ENCODE data around the gene AICDA.

- no peak for TF ChIP-seq ZBTB38 (CRISPR knock-in tag; IDR thresholded peaks at IDR 0.05)
- TF ChIP-seq ZNF639 (CRISPR knock-in tag; conservative IDR thresholded peaks at IDR 0.05) = no peak
- no peak for TF ChIP-seq ZBTB49 (CRISPR knock-in tag; IDR thresholded peaks at IDR 0.05; ENCODE audit: borderline replicate concordance)
- no peak for TF ChIP-seq EP300 (IDR thresholded peaks at IDR 0.05; ENCODE audit: low read depth in 2 of 2, low read length in 2 of 2)
- TF ChIP-seq EP300 (CRISPR knock-in tag; IDR thresholded peaks at IDR 0.05; ENCODE audit: borderline replicate concordance) = no peak
- no peak for TF ChIP-seq HOXA3 (CRISPR knock-in tag; IDR thresholded peaks at IDR 0.05)
- TF ChIP-seq GTF2F1 (IDR thresholded peaks at IDR 0.05; ENCODE audit: low read length) = no peak
- no peak for TF ChIP-seq CTCF (CRISPR knock-in tag; IDR thresholded peaks at IDR 0.05)
- TF ChIP-seq POLR2AphosphoS5 (IDR thresholded peaks at IDR 0.05; ENCODE audit: low read depth, low read length) = no peak
- TF ChIP-seq SKIL (CRISPR knock-in tag; IDR thresholded peaks at IDR 0.05; ENCODE audit: borderline replicate concordance) = no peak
- TF ChIP-seq ELK4 (CRISPR knock-in tag; IDR thresholded peaks at IDR 0.05; ENCODE audit: borderline replicate concordance) = no peak
- no peak for TF ChIP-seq MXI1 (IDR thresholded peaks at IDR 0.05; ENCODE audit: borderline replicate concordance, low read depth, low read length)
- no peak for TF ChIP-seq HNRNPK (IDR thresholded peaks at IDR 0.05; ENCODE audit: low read depth, low read length, poor library complexity, severe bottlenecking)
- TF ChIP-seq XRCC5 (optimal IDR thresholded peaks at IDR 0.05; ENCODE audit: low read length) = no peak
- TF ChIP-seq GABPB1 (CRISPR knock-in tag; IDR thresholded peaks at IDR 0.05) = no peak
Observed at GRCh38 chr12:8636581-8636980, 23.9 kb upstream of the AICDA start.
